Osteoblast (primary cell): Measurements from ENCODE around the gene TXN. TPM values are rescaled to one million over a fixed set of nuclear protein-coding genes. Genes with fewer than 3 reads are reported as not detected.

Source experiments
- DNase-seq: peaks from one replicate; pipeline ENCODE4 v3.0.0; 2011; ENCODE audit warnings: low spot score, mixed read lengths; ENCODE audit not compliant: insufficient read length; ENCODE audit errors: missing footprints
- H2AFZ ChIP-seq: 2 replicates; pipeline ENCODE4 v1.6.0; 2011; ENCODE audit warnings: mild to moderate bottlenecking, low read length
- H3K27ac ChIP-seq: 2 replicates; pipeline ENCODE4 v1.5.1; 2011; ENCODE audit warnings: mild to moderate bottlenecking, low read depth, low read length, moderate library complexity
- H3K27me3 ChIP-seq: 2 replicates; pipeline ENCODE4 v1.6.0; 2012; ENCODE audit warnings: mild to moderate bottlenecking, control low read depth, inconsistent platforms, low read length, moderate library complexity; ENCODE audit not compliant: insufficient read depth
- H3K36me3 ChIP-seq: 2 replicates; pipeline ENCODE4 v1.5.1; 2011; ENCODE audit warnings: mild to moderate bottlenecking, low read length, control low read depth, moderate library complexity; ENCODE audit not compliant: insufficient read depth
- H3K4me1 ChIP-seq: 2 replicates; pipeline ENCODE4 v1.5.1; 2011; ENCODE audit warnings: mild to moderate bottlenecking, low read length, control low read depth, moderate library complexity; ENCODE audit not compliant: insufficient read depth
- H3K4me2 ChIP-seq: 2 replicates; pipeline ENCODE4 v1.6.0; 2011; ENCODE audit warnings: mild to moderate bottlenecking, low read length; ENCODE audit not compliant: insufficient read depth
- H3K4me3 ChIP-seq: fragments of 200-600 bp; sonication (generic); 3 replicates; pipeline ENCODE4 v1.5.1; 2012; ENCODE audit warnings: mild to moderate bottlenecking, low read length, inconsistent platforms; ENCODE audit not compliant: insufficient read depth
- H3K79me2 ChIP-seq: 2 replicates; pipeline ENCODE4 v1.6.0; 2012; ENCODE audit warnings: mild to moderate bottlenecking, low read length, control low read depth, inconsistent platforms; ENCODE audit not compliant: insufficient read depth
- H3K9me3 ChIP-seq: 2 replicates; pipeline ENCODE4 v1.5.1; 2011; ENCODE audit warnings: low read depth, low read length, control low read depth
- H4K20me1 ChIP-seq: 2 replicates; pipeline ENCODE4 v1.6.0; 2012; ENCODE audit warnings: mild to moderate bottlenecking, low read length, control low read depth; ENCODE audit not compliant: insufficient read depth
- total RNA-seq: library from RNA; depleted of rRNA; stranded (reverse); fragments of >200 nt; gene quantifications from 2 replicates; pipeline ENCODE4 v1.2.3, GENCODE V29; 2012
- TF ChIP-seq, protein P1 (sequence below): IDR thresholded peaks from 2 replicates; pipeline ENCODE4 v1.5.1; 2011; ENCODE audit warnings: mild to moderate bottlenecking, low read depth, low read length, moderate library complexity; ENCODE audit errors: extremely low read depth

The TXN gene
- total RNA-seq, 1 donor = 234 TPM

DNA sequence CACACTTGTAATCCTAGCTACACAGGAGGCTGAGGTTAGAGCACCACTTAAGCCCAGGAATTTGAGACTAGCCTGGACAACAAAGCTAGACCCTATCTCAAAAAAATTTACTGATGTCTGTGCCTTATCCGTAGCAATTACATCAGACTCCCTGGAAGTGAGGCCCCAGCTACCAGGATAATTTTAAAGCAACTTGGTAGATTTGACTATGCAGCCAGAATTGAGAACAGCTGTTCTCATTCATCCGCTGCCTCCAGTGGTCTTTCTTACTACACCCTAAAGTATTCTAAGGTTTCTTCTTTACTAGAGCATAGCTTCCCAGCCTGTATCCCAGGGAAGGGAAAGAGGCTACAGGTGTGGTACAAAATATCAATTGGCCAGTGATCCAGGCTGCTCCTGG is 28.0 kb downstream of the TXN start:
- TF ChIP-seq, protein P1, sequence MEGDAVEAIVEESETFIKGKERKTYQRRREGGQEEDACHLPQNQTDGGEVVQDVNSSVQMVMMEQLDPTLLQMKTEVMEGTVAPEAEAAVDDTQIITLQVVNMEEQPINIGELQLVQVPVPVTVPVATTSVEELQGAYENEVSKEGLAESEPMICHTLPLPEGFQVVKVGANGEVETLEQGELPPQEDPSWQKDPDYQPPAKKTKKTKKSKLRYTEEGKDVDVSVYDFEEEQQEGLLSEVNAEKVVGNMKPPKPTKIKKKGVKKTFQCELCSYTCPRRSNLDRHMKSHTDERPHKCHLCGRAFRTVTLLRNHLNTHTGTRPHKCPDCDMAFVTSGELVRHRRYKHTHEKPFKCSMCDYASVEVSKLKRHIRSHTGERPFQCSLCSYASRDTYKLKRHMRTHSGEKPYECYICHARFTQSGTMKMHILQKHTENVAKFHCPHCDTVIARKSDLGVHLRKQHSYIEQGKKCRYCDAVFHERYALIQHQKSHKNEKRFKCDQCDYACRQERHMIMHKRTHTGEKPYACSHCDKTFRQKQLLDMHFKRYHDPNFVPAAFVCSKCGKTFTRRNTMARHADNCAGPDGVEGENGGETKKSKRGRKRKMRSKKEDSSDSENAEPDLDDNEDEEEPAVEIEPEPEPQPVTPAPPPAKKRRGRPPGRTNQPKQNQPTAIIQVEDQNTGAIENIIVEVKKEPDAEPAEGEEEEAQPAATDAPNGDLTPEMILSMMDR = no peak
- Histone ChIP-seq H3K27ac (no peak overlapping the region), H3K79me2 (no peaks in the 10 kb centered on the region), H3K4me3 (no peak overlapping the region), H3K9me3 (no peaks in the 10 kb centered on the region), H2AFZ (no peak overlapping the region), H4K20me1 (no peaks in the 10 kb centered on the region), H3K4me2 (no peak overlapping the region), H3K4me1 (no peaks in the 10 kb centered on the region), H3K27me3 (no peaks in the 10 kb centered on the region), H3K36me3 (no peaks in the 10 kb centered on the region)
- DNase-seq = no peak

DNA sequence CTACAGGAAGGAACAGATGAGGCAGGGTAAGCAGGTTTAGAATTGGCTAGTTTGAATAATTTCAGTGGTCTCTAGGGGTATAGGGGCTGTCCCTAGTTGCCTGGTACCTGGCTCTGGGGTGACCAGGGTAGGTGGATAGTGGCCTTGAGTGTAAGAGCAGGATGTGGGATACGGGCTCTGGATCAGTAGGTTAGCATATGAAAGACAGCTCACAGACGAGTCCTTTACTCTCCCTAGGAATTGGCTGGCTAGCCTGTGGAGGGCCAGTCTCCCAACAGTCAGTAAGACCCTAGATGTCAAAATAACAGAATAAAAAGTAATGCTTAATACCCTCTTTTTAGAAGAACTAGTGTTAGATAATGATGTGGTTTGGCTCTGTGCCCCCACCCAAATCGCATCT is 31.7 kb downstream of the TXN start:
- DNase-seq = no peak
- H3K79me2 ChIP-seq = no peaks in the 10 kb centered on the region
- no peaks in the 10 kb centered on the region for H3K36me3 ChIP-seq
- no peaks in the 10 kb centered on the region for H3K9me3 ChIP-seq
- no peak overlapping the region for H3K4me2 ChIP-seq
- TF ChIP-seq, protein P1 = no peak
- no peak overlapping the region for H3K4me3 ChIP-seq
- H2AFZ ChIP-seq = no peak overlapping the region
- H4K20me1 ChIP-seq = no peaks in the 10 kb centered on the region
- H3K27ac ChIP-seq = no peak overlapping the region
- H3K27me3 ChIP-seq = no peaks in the 10 kb centered on the region
- no peaks in the 10 kb centered on the region for H3K4me1 ChIP-seq

DNA sequence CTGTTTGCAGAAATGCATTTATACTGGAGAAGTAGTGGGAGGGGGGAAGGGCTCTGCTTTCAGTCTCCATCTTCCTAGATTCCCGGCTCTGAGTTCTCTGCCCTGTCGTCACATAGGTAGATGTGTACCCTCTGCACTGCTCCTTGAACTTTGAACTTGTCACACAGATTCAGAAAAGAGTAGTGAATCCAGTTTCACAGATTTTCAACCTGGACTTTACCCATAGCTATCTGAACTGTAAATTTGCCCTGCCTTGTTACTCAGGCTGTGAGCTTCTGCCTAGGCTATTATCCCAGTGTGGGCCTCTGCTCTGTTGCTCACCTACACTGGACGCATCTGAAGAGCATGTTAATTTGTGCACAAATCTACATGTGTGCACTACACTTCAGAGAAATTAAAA is 35.5 kb downstream of the TXN start:
- Histone ChIP-seq H3K9me3 (no peaks in the 10 kb centered on the region), H3K4me2 (no peak overlapping the region)

DNA sequence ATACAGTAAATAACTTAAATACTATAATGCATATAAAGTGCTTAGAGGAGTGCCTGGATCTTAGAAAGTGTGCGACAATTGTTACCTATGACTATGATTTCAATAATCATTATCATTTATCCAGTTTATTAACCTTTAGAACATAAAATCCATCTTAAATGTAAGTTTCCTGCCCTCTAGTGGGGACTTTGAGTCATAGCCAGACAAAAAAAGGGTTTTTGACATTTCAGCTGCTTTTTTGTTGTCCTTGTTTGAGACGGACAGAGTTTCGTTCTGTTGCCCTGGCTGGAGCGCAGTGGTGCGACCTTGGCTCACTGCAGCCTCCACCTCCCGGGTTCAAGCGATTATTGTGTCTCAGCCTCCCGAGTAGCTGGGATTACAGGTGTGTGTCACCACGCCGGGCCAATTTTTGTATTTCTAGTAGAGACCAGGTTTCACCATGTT is 38.6 kb downstream of the TXN start:
- Histone ChIP-seq H4K20me1 (no peaks in the 10 kb centered on the region), H3K4me2 (peak overlapping the region; percentile 75), H3K4me3 (peak overlapping the region; percentile 55), H3K27ac (no peak overlapping the region), H3K4me1 (peaks cover 6% of the 10 kb centered on the region), H3K79me2 (no peaks in the 10 kb centered on the region), H3K36me3 (no peaks in the 10 kb centered on the region), H3K27me3 (no peaks in the 10 kb centered on the region), H3K9me3 (no peaks in the 10 kb centered on the region), H2AFZ (peak overlapping the region; percentile 80)
- TF ChIP-seq, protein P1 = peak; percentile 76
- no peak for DNase-seq

More for the DNA sequence above, 35.5 kb downstream of the TXN start:
- Histone ChIP-seq H3K27me3 (no peaks in the 10 kb centered on the region), H3K79me2 (no peaks in the 10 kb centered on the region), H2AFZ (no peak overlapping the region), H3K4me1 (peaks cover 2% of the 10 kb centered on the region), H3K27ac (no peak overlapping the region), H3K4me3 (no peak overlapping the region), H3K36me3 (no peaks in the 10 kb centered on the region), H4K20me1 (no peaks in the 10 kb centered on the region)
- TF ChIP-seq, protein P1 = no peak
- DNase-seq = no peak
